Measurements from ENCODE around the gene DDB1.

Gene DDB1

DNA sequence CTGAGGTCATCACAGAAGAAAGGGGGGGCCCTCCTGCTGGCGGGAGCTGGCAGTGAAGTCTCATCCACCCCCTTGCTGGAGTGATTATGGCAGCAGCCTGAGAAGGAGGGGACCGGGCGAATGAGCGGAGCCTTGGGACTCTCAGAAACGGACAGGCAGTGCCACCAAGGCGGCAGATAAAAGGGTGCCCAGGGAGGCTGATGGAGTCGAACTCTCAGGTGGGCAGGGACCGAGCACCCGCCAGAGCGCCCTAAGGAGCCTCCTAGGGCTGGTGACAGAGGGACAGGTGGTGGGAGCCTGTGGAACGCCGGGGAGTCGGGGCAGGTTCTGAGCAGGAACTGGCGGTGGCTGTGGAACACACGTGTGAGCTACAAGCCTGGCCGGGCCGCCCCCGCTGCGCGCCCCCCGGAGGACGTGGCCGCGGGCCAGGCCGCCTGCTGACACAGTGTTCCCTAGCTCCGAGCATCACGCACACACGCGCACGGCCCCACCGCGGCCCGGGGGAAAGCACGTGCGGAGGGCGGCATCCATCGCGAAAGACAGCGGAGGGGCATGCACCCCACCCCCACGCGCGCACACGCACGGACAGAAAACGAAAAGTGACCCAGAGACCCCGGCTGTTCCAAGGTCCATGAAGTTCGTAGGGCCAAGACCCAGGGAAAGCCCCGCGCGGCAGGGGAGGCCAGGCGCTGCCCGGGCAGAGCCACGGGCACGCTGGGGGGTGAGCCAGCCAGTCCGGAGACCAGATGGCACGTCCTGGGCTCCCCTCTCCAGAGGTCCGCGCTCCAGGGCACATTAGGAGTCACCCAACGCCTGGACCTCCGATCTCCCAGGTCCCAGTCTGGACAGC lies 38.8 kb downstream of the DDB1 start:
- H3K27ac ChIP-seq (ENCODE audit: low read depth, low read length) = peak overlapping the region; percentile 58; the same call in 1 of the 2 replicates
- H3K27me3 ChIP-seq (ENCODE audit: insufficient read depth, low read length) = peaks cover 15% of the 10 kb centered on the region
- peaks cover 4% of the 10 kb centered on the region; the same call in 1 of the 2 replicates for H3K4me1 ChIP-seq (ENCODE audit: insufficient read depth, low read length)
- H3K9me3 ChIP-seq (ENCODE audit: insufficient read depth, low read depth, low read length) = no peaks in the 10 kb centered on the region
- 3% methylated on average over 60 of the region's 60 CpGs for WGBS
- peaks cover 18% of the 10 kb centered on the region for H3K36me3 ChIP-seq (ENCODE audit: insufficient read depth, low read length)
- peak overlapping the region; percentile 87 for H3K4me3 ChIP-seq (ENCODE audit: low read length)
- peak overlapping the region; percentile 87 for H3K9ac ChIP-seq (ENCODE audit: low read depth, low read length)

DNA sequence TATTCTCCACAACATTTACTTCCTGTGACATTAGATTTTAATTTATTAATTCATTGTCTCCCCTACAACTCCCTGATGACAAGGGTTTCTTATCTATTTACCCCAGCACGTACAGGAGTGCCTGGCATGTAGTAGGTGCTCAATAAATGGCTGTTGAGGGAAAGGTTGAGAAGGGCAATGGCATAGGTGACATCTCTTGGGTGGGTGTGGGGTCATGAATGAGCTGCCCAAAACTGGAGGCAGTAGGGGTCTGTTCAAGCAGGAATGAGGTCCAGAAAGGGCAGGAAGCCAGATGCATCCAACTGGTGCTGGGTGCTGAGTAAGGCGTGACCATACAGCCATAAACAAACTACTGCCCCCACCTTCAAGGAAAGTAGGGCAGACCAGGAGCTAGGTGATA lies 40.5 kb downstream of the DDB1 start:
- H3K36me3 ChIP-seq (ENCODE audit: insufficient read depth, low read length) = peaks cover 11% of the 10 kb centered on the region; the same call in 1 of the 2 replicates
- H3K27me3 ChIP-seq (ENCODE audit: insufficient read depth, low read length) = peaks cover 15% of the 10 kb centered on the region
- H3K4me1 ChIP-seq (ENCODE audit: insufficient read depth, low read length) = peaks cover 4% of the 10 kb centered on the region; the same call in 1 of the 2 replicates
- no peak overlapping the region for H3K27ac ChIP-seq (ENCODE audit: low read depth, low read length)
- no peak overlapping the region for H3K4me3 ChIP-seq (ENCODE audit: low read length)
- H3K9me3 ChIP-seq (ENCODE audit: insufficient read depth, low read depth, low read length) = no peaks in the 10 kb centered on the region
- 98% methylated on average over 2 of the region's 2 CpGs for WGBS
- no peak overlapping the region for H3K9ac ChIP-seq (ENCODE audit: low read depth, low read length)

DNA sequence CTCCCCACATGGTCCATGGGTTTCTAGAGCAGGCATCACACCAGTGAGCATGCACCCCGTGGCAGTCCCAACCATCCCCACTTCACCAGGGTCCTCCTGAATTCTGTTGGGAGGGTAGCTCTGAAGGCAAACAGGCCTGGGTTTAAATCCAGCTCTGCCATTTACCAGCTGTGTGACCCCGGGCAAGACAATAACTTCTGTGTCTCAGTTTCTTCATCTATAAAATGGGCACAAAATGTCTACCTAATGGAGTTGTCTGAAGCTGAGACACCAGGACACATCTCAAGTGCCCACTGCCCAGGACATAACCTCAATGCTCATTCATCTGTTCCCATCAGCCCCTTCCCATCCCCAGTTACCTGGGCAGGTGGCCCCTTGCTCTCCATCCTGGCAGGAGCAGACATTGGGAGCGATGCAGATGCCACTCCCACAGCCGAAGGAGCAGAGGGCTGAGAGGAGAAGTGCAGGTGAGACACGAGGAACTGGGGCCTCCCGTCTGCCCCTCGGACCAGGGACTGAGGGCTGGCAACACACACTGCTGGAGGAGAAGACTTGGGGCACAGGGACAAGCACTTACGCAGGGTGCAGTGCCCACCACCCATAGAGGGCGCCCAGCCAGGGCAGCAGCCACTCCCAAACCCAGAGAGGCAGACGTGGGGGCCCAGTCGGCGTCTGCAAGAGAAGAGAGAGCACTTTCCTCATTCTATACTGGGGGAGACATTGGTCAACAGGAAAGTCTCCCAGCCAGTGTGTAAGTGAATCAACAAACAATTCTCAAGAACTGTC lies 41.8 kb downstream of the DDB1 start:
- H3K4me1 ChIP-seq (ENCODE audit: insufficient read depth, low read length) = peaks cover 4% of the 10 kb centered on the region; the same call in 1 of the 2 replicates
- no peak overlapping the region for H3K9ac ChIP-seq (ENCODE audit: low read depth, low read length)
- H3K4me3 ChIP-seq (ENCODE audit: low read length) = no peak overlapping the region
- 82% methylated on average over 12 of the region's 12 CpGs for WGBS
- no peaks in the 10 kb centered on the region for H3K9me3 ChIP-seq (ENCODE audit: insufficient read depth, low read depth, low read length)
- H3K36me3 ChIP-seq (ENCODE audit: insufficient read depth, low read length) = peaks cover 15% of the 10 kb centered on the region
- peaks cover 15% of the 10 kb centered on the region for H3K27me3 ChIP-seq (ENCODE audit: insufficient read depth, low read length)
- H3K27ac ChIP-seq (ENCODE audit: low read depth, low read length) = no peak overlapping the region

DNA sequence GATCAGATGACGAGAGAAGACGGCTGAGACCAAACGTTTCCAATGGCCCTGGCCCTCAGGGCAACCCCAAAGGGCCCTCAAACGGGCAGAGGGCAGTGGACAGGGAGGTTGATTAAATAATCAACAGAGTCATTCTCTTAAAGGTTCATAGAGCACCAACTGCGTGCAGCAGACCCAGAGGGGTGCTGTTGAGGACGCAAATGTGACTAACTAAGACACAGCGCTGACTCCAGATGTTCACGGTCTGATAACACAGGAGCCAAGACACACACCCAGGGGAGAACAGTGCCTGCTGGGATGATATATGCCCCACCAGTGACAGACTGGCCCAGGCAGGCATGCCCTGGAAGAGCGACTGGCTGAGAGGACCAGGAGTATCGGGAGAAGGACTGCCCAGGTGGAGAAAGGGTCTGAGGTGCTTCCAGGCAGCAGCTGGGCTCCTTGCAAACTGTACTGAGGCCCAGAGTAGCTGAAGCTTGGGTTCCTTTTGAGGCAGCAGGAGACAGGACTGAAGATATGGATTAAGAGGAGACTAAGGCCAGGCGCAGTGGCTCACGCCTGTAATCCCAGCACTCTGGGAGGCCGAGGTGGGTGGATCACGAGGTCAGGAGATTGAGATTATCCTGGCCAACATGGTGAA lies 45.4 kb downstream of the DDB1 start:
- Histone ChIP-seq H3K4me3 (ENCODE audit: low read length) (no peak overlapping the region), H3K27me3 (ENCODE audit: insufficient read depth, low read length) (no peaks in the 10 kb centered on the region; the same call in none of the 2 replicates), H3K36me3 (ENCODE audit: insufficient read depth, low read length) (peaks cover 28% of the 10 kb centered on the region), H3K9ac (ENCODE audit: low read depth, low read length) (no peak overlapping the region), H3K27ac (ENCODE audit: low read depth, low read length) (no peak overlapping the region), H3K9me3 (ENCODE audit: insufficient read depth, low read depth, low read length) (no peaks in the 10 kb centered on the region), H3K4me1 (ENCODE audit: insufficient read depth, low read length) (no peaks in the 10 kb centered on the region)
- 95% methylated on average over 14 of the region's 14 CpGs for WGBS

DNA sequence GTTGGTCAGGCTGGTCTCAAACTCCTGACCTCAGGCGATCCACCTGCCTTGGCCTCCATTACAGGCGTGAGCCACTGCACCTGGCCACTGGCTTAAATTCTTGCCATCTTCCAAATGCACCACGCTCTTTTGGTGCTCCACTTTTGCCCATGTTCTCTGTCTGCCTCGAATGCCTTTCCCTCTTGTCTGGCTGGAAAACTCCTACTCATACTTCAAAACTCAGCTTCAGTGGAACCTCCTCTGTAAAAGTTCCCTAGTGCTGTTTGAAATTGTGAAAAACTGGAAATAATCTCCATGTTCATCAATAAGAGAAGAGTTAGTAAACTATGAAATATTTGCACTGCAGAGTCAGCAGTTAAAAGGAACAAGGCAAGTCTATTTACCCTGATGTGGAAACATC lies 49.3 kb downstream of the DDB1 start:
- H3K4me3 ChIP-seq (ENCODE audit: low read length) = no peak overlapping the region
- 98% methylated on average over 4 of the region's 4 CpGs for WGBS
- H3K4me1 ChIP-seq (ENCODE audit: insufficient read depth, low read length) = peaks cover 5% of the 10 kb centered on the region
- no peak overlapping the region for H3K27ac ChIP-seq (ENCODE audit: low read depth, low read length)
- H3K9ac ChIP-seq (ENCODE audit: low read depth, low read length) = no peak overlapping the region
- H3K27me3 ChIP-seq (ENCODE audit: insufficient read depth, low read length) = no peaks in the 10 kb centered on the region; the same call in 1 of the 2 replicates
- H3K9me3 ChIP-seq (ENCODE audit: insufficient read depth, low read depth, low read length) = no peaks in the 10 kb centered on the region
- peaks cover 29% of the 10 kb centered on the region for H3K36me3 ChIP-seq (ENCODE audit: insufficient read depth, low read length)

DNA sequence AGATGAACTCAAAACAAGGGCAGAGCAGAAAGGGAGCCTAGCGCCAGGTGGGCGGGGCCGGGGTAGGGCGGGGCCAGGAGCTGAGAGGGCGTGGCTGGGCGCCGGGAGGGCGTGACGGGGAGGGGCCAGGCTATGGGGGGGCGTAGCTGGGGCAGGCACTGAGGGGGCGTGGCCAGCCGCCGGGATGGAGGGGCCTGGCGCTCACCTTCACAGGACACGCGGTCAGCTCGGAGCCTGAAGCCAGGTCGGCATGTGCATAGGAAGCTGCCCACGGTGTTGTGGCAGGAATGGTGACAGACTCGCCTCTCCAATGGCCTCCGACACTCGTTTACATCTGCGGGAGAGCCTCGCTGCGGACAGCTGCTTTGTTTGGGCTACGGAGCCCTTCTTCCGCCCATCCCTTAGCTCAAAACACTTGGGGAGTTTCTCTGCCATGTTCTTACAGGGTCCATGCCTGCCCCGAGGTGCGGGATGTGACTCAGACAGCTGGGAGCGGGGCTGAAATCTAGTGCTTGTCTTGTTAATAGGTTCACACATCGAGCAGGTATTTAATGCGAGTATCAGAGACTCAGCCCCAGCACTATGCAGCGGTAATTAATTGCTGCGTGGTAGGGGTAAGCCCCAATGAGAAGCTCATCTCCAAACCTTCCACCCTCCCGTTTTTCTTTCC lies 51.2 kb downstream of the DDB1 start:
- H3K4me3 ChIP-seq (ENCODE audit: low read length) = peak overlapping the region; percentile 42
- H3K9me3 ChIP-seq (ENCODE audit: insufficient read depth, low read depth, low read length) = no peaks in the 10 kb centered on the region
- H3K27ac ChIP-seq (ENCODE audit: low read depth, low read length) = no peak overlapping the region
- peaks cover 5% of the 10 kb centered on the region; the same call in 1 of the 2 replicates for H3K27me3 ChIP-seq (ENCODE audit: insufficient read depth, low read length)
- WGBS = 27% methylated on average over 35 of the region's 35 CpGs
- peaks cover 31% of the 10 kb centered on the region for H3K36me3 ChIP-seq (ENCODE audit: insufficient read depth, low read length)
- H3K4me1 ChIP-seq (ENCODE audit: insufficient read depth, low read length) = peaks cover 13% of the 10 kb centered on the region
- H3K9ac ChIP-seq (ENCODE audit: low read depth, low read length) = 0 out of 2 replicates have a peak overlapping the region, but pooled peaks have one; percentile 33

DNA sequence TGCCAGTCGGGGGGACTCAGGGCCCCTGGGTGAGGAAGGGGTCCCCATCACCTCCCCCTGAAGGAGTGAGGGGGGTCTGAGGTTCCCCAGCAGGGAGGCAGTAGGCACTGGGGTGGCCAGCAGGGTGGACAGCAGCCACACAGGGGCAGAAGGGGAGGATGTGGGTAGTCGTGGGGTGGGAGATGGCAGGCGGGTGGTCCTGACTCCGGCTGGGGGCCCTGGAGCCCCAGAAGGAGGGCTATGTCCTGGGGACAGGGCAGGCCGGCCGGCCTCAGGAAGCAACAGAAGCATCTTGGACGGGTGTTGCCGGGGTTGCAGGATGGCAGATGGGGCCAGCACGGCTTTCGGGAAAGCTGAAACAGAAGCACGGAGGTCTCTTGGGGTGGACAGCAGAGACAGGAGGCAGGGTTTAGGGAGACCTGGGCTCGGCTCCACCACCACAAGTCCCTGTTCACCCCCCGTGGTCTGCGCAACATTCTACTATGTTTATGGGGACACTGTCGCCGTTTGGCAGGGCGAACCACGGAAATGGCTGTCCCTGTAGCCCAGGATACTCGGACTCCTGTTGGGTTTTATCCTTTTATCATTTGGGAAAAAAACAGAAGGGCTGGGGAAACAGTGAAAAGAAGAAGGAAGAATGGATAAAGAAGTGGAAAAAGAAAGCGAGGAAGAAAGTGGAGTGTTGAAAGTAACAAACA lies 51.9 kb downstream of the DDB1 start:
- no peak overlapping the region for H3K27ac ChIP-seq (ENCODE audit: low read depth, low read length)
- no peak overlapping the region for H3K4me3 ChIP-seq (ENCODE audit: low read length)
- H3K9me3 ChIP-seq (ENCODE audit: insufficient read depth, low read depth, low read length) = no peaks in the 10 kb centered on the region
- H3K9ac ChIP-seq (ENCODE audit: low read depth, low read length) = no peak overlapping the region
- peaks cover 13% of the 10 kb centered on the region for H3K4me1 ChIP-seq (ENCODE audit: insufficient read depth, low read length)
- peaks cover 27% of the 10 kb centered on the region for H3K36me3 ChIP-seq (ENCODE audit: insufficient read depth, low read length)
- H3K27me3 ChIP-seq (ENCODE audit: insufficient read depth, low read length) = peaks cover 5% of the 10 kb centered on the region; the same call in 1 of the 2 replicates
- 90% methylated on average over 20 of the region's 20 CpGs for WGBS

DNA sequence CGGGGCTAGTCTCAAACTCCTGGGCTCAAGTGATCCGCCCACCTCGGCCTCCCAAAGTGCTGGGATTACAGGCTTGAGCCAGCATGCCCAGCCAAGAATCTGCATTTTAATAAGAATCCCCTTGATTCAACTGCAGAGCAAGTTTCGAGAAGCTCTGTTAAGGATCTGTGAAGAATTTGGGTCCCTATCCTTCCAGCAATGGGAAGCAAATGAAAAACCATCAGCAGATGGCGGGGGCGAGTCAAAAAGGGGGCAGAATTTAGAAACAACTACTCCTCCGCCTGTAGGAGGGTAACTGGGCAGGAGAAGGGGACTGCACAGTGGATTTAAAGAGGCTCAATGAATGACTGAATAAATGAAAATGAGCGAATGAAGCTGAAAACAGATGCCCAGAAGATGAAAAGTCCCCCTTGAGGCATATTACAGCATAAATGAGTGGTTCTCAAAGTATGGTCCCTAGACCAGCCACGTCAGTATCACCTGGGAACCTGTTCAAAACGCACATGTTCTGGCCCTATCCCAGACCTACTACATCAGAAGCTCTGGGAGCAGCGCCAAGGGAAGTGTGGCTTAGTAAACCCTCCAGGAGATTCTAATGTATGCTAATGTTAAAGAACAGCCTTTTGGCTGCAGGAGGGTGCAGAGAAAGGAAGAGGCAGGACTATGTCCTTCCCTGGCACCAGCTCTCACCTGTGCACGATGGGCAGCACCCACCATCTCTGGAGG lies 52.8 kb downstream of the DDB1 start:
- Histone ChIP-seq H3K27me3 (ENCODE audit: insufficient read depth, low read length) (peaks cover 5% of the 10 kb centered on the region; the same call in 1 of the 2 replicates), H3K36me3 (ENCODE audit: insufficient read depth, low read length) (peaks cover 27% of the 10 kb centered on the region; the same call in 1 of the 2 replicates), H3K27ac (ENCODE audit: low read depth, low read length) (no peak overlapping the region)

DNA sequence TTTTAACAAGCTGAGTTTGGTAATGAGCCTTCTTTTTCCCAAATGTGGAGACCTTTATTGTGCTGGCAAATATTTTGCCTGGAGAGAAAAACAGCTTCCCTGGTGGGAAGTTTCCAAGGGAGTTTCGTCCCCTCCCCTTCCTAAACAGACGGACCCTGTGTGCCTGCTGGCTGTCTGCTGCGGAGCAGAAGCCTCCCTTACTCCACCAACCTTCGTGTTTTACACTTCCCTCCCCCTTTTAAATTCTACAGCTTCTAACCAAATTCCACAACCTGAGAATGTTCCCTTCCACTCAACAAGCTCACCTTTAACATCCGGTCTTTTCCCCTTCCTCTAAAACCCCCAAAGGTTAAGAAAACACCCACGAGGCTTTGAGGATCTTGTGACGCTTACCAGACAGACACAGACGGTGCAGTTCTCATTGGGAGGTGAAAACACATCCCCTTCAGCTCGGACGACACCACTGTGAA lies 54.9 kb downstream of the DDB1 start:
- Histone ChIP-seq H3K27me3 (ENCODE audit: insufficient read depth, low read length) (peaks cover 5% of the 10 kb centered on the region; the same call in 1 of the 2 replicates), H3K9me3 (ENCODE audit: insufficient read depth, low read depth, low read length) (no peaks in the 10 kb centered on the region), H3K27ac (ENCODE audit: low read depth, low read length) (no peak overlapping the region), H3K4me3 (ENCODE audit: low read length) (no peak overlapping the region), H3K36me3 (ENCODE audit: insufficient read depth, low read length) (peaks cover 30% of the 10 kb centered on the region; the same call in 1 of the 2 replicates), H3K9ac (ENCODE audit: low read depth, low read length) (no peak overlapping the region), H3K4me1 (ENCODE audit: insufficient read depth, low read length) (peaks cover 13% of the 10 kb centered on the region)
- 63% methylated on average over 10 of the region's 10 CpGs for WGBS

More for the DNA sequence above, 52.8 kb downstream of the DDB1 start:
- Histone ChIP-seq H3K9me3 (ENCODE audit: insufficient read depth, low read depth, low read length) (no peaks in the 10 kb centered on the region), H3K4me1 (ENCODE audit: insufficient read depth, low read length) (peaks cover 13% of the 10 kb centered on the region), H3K4me3 (ENCODE audit: low read length) (no peak overlapping the region), H3K9ac (ENCODE audit: low read depth, low read length) (no peak overlapping the region)
- 68% methylated on average over 12 of the region's 12 CpGs for WGBS

All from HUES64 (cell line).